Ovary (tissue), 9 donors: Measurements from ENCODE around the gene HSD17B1. TPM values are rescaled to one million over a fixed set of nuclear protein-coding genes. Genes with fewer than 3 reads are reported as not detected.
A peak's percentile ranks its signal among the peaks of the same experiment; 100 is the strongest.

Source experiments
- DNase-seq, 5 donors: peaks; one replicate each; pipeline ENCODE4 v3.0.0-alpha.2; 2019 to 2020
- H3K27ac ChIP-seq, 2 donors: fragments of 200-600 bp; one replicate each; pipeline versions ENCODE4 v1.5.1 to v1.8.0; 2019 to 2022
- H3K27me3 ChIP-seq: fragments of 200-600 bp; one replicate; pipeline ENCODE4 v1.8.0; 2022
- H3K36me3 ChIP-seq: fragments of 200-600 bp; sonication (generic); one replicate; pipeline ENCODE4 v1.5.1; 2019
- H3K4me1 ChIP-seq: one replicate; pipeline ENCODE4 v1.8.1; 2013; ENCODE audit warnings: mild to moderate bottlenecking, moderate library complexity; ENCODE audit not compliant: insufficient read depth
- H3K4me3 ChIP-seq: fragments of 200-600 bp; sonication (generic); one replicate; pipeline ENCODE4 v1.5.1; 2017
- H3K9me3 ChIP-seq, 2 donors: fragments of 200-600 bp in 1 of 2; sonication (generic) in 1 of 2; one replicate each; pipeline versions ENCODE4 v1.5.1 to v1.8.1; 2013 to 2019; ENCODE audit warnings: mild to moderate bottlenecking in 1 of 2, moderate library complexity in 1 of 2
- CTCF ChIP-seq, 3 donors: fragments of 450-650 bp in 2 of 3; fragments of 200-600 bp in 1 of 3; IDR thresholded peaks; one replicate each; pipeline versions ENCODE4 v1.5.1 to v1.8.0; 2016 to 2022; ENCODE audit warnings: antibody characterized with exemption in 3 of 3, mild to moderate bottlenecking in 1 of 3
- EP300 ChIP-seq: sonication (generic); formaldehyde crosslinking; IDR thresholded peaks from one replicate; pipeline ENCODE4 v1.6.1; 2017; ENCODE audit warnings: antibody characterized with exemption
- POLR2A ChIP-seq: fragments of 450-650 bp; IDR thresholded peaks from one replicate; pipeline ENCODE4 v1.6.1; 2017; ENCODE audit warnings: antibody characterized with exemption, mild to moderate bottlenecking, moderate library complexity
- WGBS, 3 donors: extraction: QIAGEN DNeasy Blood & Tissue Kit in 1 of 3; methylation state at CpG; one replicate each; pipeline versions ENCODE4 v1.1.5 to v1.1.7; 2013 to 2017; 5-methylcytosine and 5-hydroxymethylcytosine counted together
- intact Hi-C, 4 donors: fragments of 100-400 bp; cut with DNase I; formaldehyde crosslinking; loops; one replicate each; pipeline versions ENCODE4 v1.11.0 to v1.15.1; 2022 to 2023
- polyA plus RNA-seq, 2 donors: library from polyadenylated mRNA; stranded (reverse); fragments of 200-250 nt in 1 of 2; fragments of 350-450 nt in 1 of 2; fragmentation: Illumina TruSeq in 1 of 2; extraction: RNeasy Lipid Tissue Mini Kit (QIAGEN cat#74804) in 1 of 2; gene quantifications; one replicate each; pipeline ENCODE4 v1.2.3, GENCODE V29; 2013 to 2014
- total RNA-seq, 7 donors: library from RNA; depleted of rRNA in 2 of 7; stranded (reverse); fragments of >200 nt in 2 of 7; fragmentation: NEBNext Ultra II Directional in 3 of 7; extraction: Animal tissue kit (Norgen Biotek cat#: 25700) in 3 of 7; gene quantifications; one replicate each; pipeline versions ENCODE4 v1.1.0 to v1.2.4, GENCODE V29; 2016 to 2023
- donor health status: DM: no; HTN: no; CAD: no; lungs with moderate emphysema.
- donor health status: DM: no; HTN: no; CAD: no.
- donor health status: Bipolar disorder and iron deficiency.
- donor health status: DM: yes; HTN: yes; CAD: no.
- donor health status: DM: no; HTN: no; CAD: no.
- donor health status: DM: yes; HTN: yes; CAD: no.

HSD17B1 gene
- total and polyA plus RNA-seq, 9 donors = 2.1 to 18.1 (median 6.5) TPM

- no peak for TF ChIP-seq POLR2A
- TF ChIP-seq EP300 = no peak
- no peak for TF ChIP-seq CTCF (IDR thresholded peaks at IDR 0.05)
- WGBS, 3 donors = 22 to 29% (median 25%) methylated on average over 1 of the region's 1 CpG
- intact Hi-C loops = loop anchor here in 2 of 4 donors (10.0 kb wide), 2 partner anchors 179 to 239 kb away; partner anchors contain the start of genes BECN1 (in 1 of the 2) and RAMP2 (in 1 of the 2)
These were observed 32.6 kb downstream of the HSD17B1 start for GRCh38 chr17:42585353-42585752.

GRCh38 chr17:42586514-42587230 lies 33.9 kb downstream of the HSD17B1 start:
- no peaks in the 10 kb centered on the region for H3K36me3 ChIP-seq
- no peak overlapping the region for H3K4me3 ChIP-seq
- H3K4me1 ChIP-seq = peaks cover 2% of the 10 kb centered on the region
- no peak for TF ChIP-seq EP300
- peak in 1 of 5 donors; percentile 3 for DNase-seq
- no peak overlapping the region for H3K27ac ChIP-seq
- intact Hi-C loops = loop anchor here in 2 of 4 donors (10.0 kb wide), 2 partner anchors 178 to 238 kb away; partner anchors contain the start of genes BECN1 (in 1 of the 2) and RAMP2 (in 1 of the 2)
- WGBS, 3 donors = 60 to 66% (median 61%) methylated on average over 7 of the region's 7 CpGs
- H3K9me3 ChIP-seq = no peaks in the 10 kb centered on the region
- H3K27me3 ChIP-seq = no peaks in the 10 kb centered on the region

More at GRCh38 chr17:42585353-42585752, 32.6 kb downstream of the HSD17B1 start:
- Histone ChIP-seq H3K36me3 (no peaks in the 10 kb centered on the region), H3K9me3 (no peaks in the 10 kb centered on the region), H3K4me1 (peaks cover 2% of the 10 kb centered on the region), H3K27ac (no peak overlapping the region), H3K4me3 (no peak overlapping the region), H3K27me3 (no peaks in the 10 kb centered on the region)
- DNase-seq = no peak

GRCh38 chr17:42590886-42591285 lies 38.2 kb downstream of the HSD17B1 start:
- H3K4me1 ChIP-seq = peaks cover 2% of the 10 kb centered on the region
- no peak overlapping the region for H3K4me3 ChIP-seq
- no peak for TF ChIP-seq POLR2A
- no peak for TF ChIP-seq CTCF (IDR thresholded peaks at IDR 0.05)
- TF ChIP-seq EP300 = no peak
- DNase-seq = no peak
- no peaks in the 10 kb centered on the region for H3K36me3 ChIP-seq
- WGBS, 3 donors = 92 to 96% (median 93%) methylated on average over 2 of the region's 2 CpGs
- no peaks in the 10 kb centered on the region for H3K27me3 ChIP-seq
- H3K9me3 ChIP-seq = no peaks in the 10 kb centered on the region
- no peak overlapping the region for H3K27ac ChIP-seq
- intact Hi-C loops = no loop called here

- Histone ChIP-seq H3K27ac (no peak overlapping the region), H3K27me3 (no peaks in the 10 kb centered on the region), H3K4me3 (no peak overlapping the region), H3K36me3 (no peaks in the 10 kb centered on the region), H3K9me3 (no peaks in the 10 kb centered on the region), H3K4me1 (peaks cover 2% of the 10 kb centered on the region)
- peak in 1 of 5 donors; percentile 21 for DNase-seq
- TF ChIP-seq POLR2A (no peak), CTCF (IDR thresholded peaks at IDR 0.05) (no peak), EP300 (no peak)
- intact Hi-C loops = no loop called here
- 86 to 94% (median 89%) methylated on average over 9 of the region's 9 CpGs for WGBS, 3 donors
These were observed 38.7 kb downstream of the HSD17B1 start for GRCh38 chr17:42591411-42591810.

GRCh38 chr17:42596386-42596785 lies 43.7 kb downstream of the HSD17B1 start:
- H3K4me1 ChIP-seq = no peaks in the 10 kb centered on the region
- intact Hi-C loops = no loop called here
- no peaks in the 10 kb centered on the region for H3K9me3 ChIP-seq
- H3K36me3 ChIP-seq = no peaks in the 10 kb centered on the region
- TF ChIP-seq EP300 (no peak), CTCF (IDR thresholded peaks at IDR 0.05) (no peak), POLR2A (no peak)
- WGBS, 3 donors = 44 to 55% (median 53%) methylated on average over 3 of the region's 3 CpGs
- H3K27ac ChIP-seq = no peak overlapping the region
- no peak overlapping the region for H3K4me3 ChIP-seq
- DNase-seq = no peak
- H3K27me3 ChIP-seq = no peaks in the 10 kb centered on the region
